ENCODE data around the gene MAP4K2. TPM values are rescaled to one million over a fixed set of nuclear protein-coding genes. Genes with fewer than 3 reads are reported as not detected.
A peak's percentile ranks its signal among the peaks of the same experiment; 100 is the strongest.

Gene MAP4K2
- total RNA-seq, 5 donors from 2014 or later (not counting 1 experiment from before 2014, with no cell fraction given), result 80.9 to 131 (median 102) TPM

DNA sequence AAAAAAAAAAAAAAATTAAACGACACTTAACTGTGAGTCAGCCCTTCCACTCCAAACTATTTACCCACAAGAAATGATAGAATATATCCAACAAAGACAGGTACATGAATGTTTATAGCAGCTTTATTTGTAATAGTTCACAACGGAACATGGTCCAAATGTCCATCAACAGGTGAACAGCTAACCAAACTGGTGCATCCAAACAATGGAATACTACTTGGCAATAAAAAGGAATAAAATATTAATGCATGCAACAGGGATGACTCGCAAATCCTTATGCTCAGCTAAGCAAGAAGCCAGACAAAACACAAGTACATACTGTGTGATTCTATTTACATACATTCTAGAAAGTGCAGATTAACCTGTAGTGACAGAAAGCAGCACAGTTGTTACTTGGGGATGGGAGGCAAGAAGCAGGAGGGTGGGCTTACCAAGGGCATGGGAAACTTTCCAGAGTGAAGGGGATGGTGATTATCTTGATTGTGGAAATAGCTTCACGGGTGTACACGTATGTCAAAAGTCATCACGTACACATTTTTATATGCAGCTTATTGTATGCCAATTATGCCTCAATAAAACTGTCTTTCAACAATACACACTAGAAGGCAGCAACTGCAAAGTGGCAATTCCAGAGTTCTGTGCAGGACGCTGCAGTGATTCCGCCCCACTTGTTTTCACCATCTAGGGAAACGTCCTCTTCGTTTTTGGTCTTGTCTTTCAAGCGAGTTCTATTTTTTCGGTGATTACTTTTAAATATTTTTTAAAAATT lies 18.0 kb downstream of the MAP4K2 start:
- Histone ChIP-seq H3K9me3 (no peaks in the 10 kb centered on the region), H3K27ac (ENCODE audit: low read length) (no peak overlapping the region), H3K4me3 (ENCODE audit: control insufficient read depth in 1 of 2, extremely low read depth in 1 of 2, low read length in 1 of 2) (no peak overlapping the region), H3K36me3 (ENCODE audit: control insufficient read depth in 2 of 2, extremely low read depth in 1 of 2, insufficient read depth in 1 of 2, low read length in 1 of 2) (peaks cover 12 to 21% of the 10 kb centered on the region in 2 donors), H3K27me3 (replicated peaks in 1 of 2; ENCODE audit: control insufficient read depth in 2 of 2, extremely low read depth in 1 of 2, insufficient read depth in 2 of 2, low read length in 1 of 2) (no peaks in the 10 kb centered on the region), H3K4me1 (ENCODE audit: control insufficient read depth in 1 of 2, extremely low read depth in 1 of 2, insufficient read depth in 2 of 2, low read length in 2 of 2) (peaks cover 7 to 12% of the 10 kb centered on the region in 2 experiments)
- Mint-ChIP-seq H3K27me3 (no peaks in the 10 kb centered on the region), H3K9me3 (no peaks in the 10 kb centered on the region), H3K36me3 (peaks cover 4% of the 10 kb centered on the region), H3K27ac (peak overlapping the region in 1 of 2 donors; percentile 22), H3K4me1 (peaks cover 12 to 23% (median 21%) of the 10 kb centered on the region in 3 donors), H3K4me3 (no peak overlapping the region)
- ATAC-seq (replicated peaks in 1 of 4) (no peak), DNase-seq (no peak)
- WGBS (ENCODE audit: insufficient coverage), result no CpG with 5 or more reads among the region's 12 CpGs
- POLR2A ChIA-PET, result no interaction called here
- CTCF ChIA-PET, result interaction anchor here in 1 of 2 donors (0.7 kb wide), 1 partner anchor 25 kb away, joined by 3 read pairs; no protein-coding TSS in a partner anchor

DNA sequence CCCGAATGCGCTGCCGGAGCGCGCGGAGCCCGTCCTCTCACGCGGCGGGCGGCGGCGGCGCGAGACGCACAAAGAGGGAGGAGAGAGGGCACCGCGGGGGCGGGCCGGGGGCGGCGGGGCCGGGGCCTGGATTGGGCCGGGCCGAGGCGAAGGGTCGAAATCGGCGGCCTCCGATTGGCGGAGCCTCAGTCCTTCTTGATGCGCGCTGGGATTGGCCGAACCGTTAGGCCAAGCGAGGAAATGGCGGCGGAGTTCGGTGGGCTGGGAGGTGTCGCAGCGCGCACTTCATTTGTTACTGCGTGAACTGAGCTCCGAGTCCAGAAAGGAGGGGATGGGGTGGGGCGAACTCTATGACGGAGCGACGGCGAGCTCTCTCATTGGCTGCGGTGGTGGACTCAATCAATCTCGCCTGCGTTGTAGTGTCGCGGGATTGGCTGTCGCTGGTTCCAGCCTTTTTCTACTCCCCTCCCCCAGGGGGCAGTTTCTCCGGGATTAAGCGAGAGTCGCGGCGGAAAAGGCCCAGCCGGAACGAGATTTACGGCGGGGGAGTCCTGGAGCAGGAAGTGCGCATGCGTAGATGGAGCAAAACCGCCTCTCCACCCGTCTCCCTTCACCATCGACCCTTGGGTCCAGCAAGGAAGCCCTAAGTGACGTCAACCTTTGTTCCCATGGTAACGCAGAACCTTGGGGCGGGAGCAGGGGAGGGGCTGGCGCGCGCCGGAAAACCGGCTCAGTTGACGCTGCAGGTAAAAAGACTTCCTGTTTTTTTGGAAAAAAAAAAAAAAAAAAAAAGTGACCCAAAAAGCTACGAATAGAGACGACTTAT lies 24.3 kb downstream of the MAP4K2 start, which contains the start of gene SF1:
SF1 (minus strand) TSS at position 70 of the 826 bp plus-strand sequence. CDS start 150 bp downstream, outside the sequence.
- Mint-ChIP-seq H3K27ac (peak within 1 kb of the TSS; percentile 98 to 100), H3K27me3 (no peaks in the 10 kb centered on the region), H3K4me1 (peaks cover 62 to 63% (median 62%) of the 10 kb centered on the region in 3 donors), H3K4me3 (peak within 1 kb of the TSS; percentile 85 to 93 (median 91)), H3K36me3 (peaks cover 36% of the 10 kb centered on the region), H3K9me3 (no peaks in the 10 kb centered on the region)
- DNase-seq (peak; percentile 95 to 100 (median 100)), ATAC-seq (replicated peaks in 1 of 4) (peak; percentile 81 to 84 (median 82))
- ChIA-PET CTCF (interaction anchor here (0.6 to 1.8 kb wide), 15 partner anchors 11 to 1142 kb away, joined by 3 to 14 read pairs (median 4); partner anchors contain the start of genes MAP4K2 (in 1 of the 2), RASGRP2 (in 1 of the 2) and RELA (in 1 of the 2)), POLR2A (interaction anchor here (0.6 to 1.5 kb wide), 27 partner anchors 10 to 940 kb away, joined by 3 to 20 read pairs (median 4); partner anchors contain the start of genes EHD1 (in 1 of the 2), FAU (in 1 of the 2), MALAT1 (in 1 of the 2) and MRPL49 (in 1 of the 2))
- peaks cover 15 to 39% of the 10 kb centered on the region in 2 donors for H3K36me3 ChIP-seq (ENCODE audit: control insufficient read depth in 2 of 2, extremely low read depth in 1 of 2, insufficient read depth in 1 of 2, low read length in 1 of 2)
- peaks cover 40 to 45% of the 10 kb centered on the region in 2 experiments for H3K4me1 ChIP-seq (ENCODE audit: control insufficient read depth in 1 of 2, extremely low read depth in 1 of 2, insufficient read depth in 2 of 2, low read length in 2 of 2)
- peak within 1 kb of the TSS; percentile 99 for H3K27ac ChIP-seq (ENCODE audit: low read length)
- H3K9me3 ChIP-seq, result no peaks in the 10 kb centered on the region
- no peaks in the 10 kb centered on the region for H3K27me3 ChIP-seq (replicated peaks in 1 of 2; ENCODE audit: control insufficient read depth in 2 of 2, extremely low read depth in 1 of 2, insufficient read depth in 2 of 2, low read length in 1 of 2)
- WGBS (ENCODE audit: insufficient coverage), result under 1% methylated on average over 73 of the region's 80 CpGs
- H3K4me3 ChIP-seq (ENCODE audit: control insufficient read depth in 1 of 2, extremely low read depth in 1 of 2, low read length in 1 of 2), result peak within 1 kb of the TSS; percentile 66 to 93

DNA sequence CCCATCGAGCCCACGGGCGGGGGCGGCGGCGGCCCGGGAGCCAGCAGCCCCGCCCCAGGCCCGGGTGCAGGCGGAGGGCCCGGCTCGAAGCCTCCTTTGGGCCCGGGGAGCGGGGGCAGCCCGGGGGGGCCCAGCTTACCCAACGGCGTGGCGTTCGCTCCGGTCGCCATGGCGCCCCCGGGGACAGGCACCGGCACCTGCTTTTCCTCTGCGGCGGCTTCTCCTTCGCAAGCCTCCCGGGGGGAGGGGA lies 24.9 kb downstream of the MAP4K2 start:
- Mint-ChIP-seq H3K36me3 (peaks cover 41% of the 10 kb centered on the region), H3K4me1 (peaks cover 67 to 69% (median 68%) of the 10 kb centered on the region in 3 donors), H3K9me3 (no peaks in the 10 kb centered on the region), H3K27me3 (no peaks in the 10 kb centered on the region), H3K4me3 (peak overlapping the region; percentile 83 to 85 (median 85)), H3K27ac (peak overlapping the region; percentile 98 to 100)
- no peaks in the 10 kb centered on the region for H3K9me3 ChIP-seq
- ChIA-PET POLR2A (interaction anchor here (0.6 to 1.5 kb wide), 13 partner anchors 10 to 720 kb away, joined by 3 to 20 read pairs (median 3); partner anchors contain the start of genes FAU (in 1 of the 2), MALAT1 (in 1 of the 2), MRPL49 (in 1 of the 2) and PPP2R5B (in 1 of the 2)), CTCF (interaction anchor here (0.6 to 1.8 kb wide), 12 partner anchors 10 to 967 kb away, joined by 3 to 14 read pairs (median 4); partner anchors contain the start of genes MAP4K2 (in 1 of the 2) and RASGRP2 (in 1 of the 2))
- H3K4me3 ChIP-seq (ENCODE audit: control insufficient read depth in 1 of 2, extremely low read depth in 1 of 2, low read length in 1 of 2), result peak overlapping the region; percentile 54 to 61
- H3K4me1 ChIP-seq (ENCODE audit: control insufficient read depth in 1 of 2, extremely low read depth in 1 of 2, insufficient read depth in 2 of 2, low read length in 2 of 2), result peaks cover 45 to 50% of the 10 kb centered on the region in 2 experiments
- peak overlapping the region; percentile 99 for H3K27ac ChIP-seq (ENCODE audit: low read length)
- no peaks in the 10 kb centered on the region for H3K27me3 ChIP-seq (replicated peaks in 1 of 2; ENCODE audit: control insufficient read depth in 2 of 2, extremely low read depth in 1 of 2, insufficient read depth in 2 of 2, low read length in 1 of 2)
- ATAC-seq (replicated peaks in 1 of 4) (peak in 2 of 4 experiments; percentile 6), DNase-seq (no peak)
- H3K36me3 ChIP-seq (ENCODE audit: control insufficient read depth in 2 of 2, extremely low read depth in 1 of 2, insufficient read depth in 1 of 2, low read length in 1 of 2), result peaks cover 15 to 44% of the 10 kb centered on the region in 2 donors
- WGBS (ENCODE audit: insufficient coverage), result under 1% methylated on average over 26 of the region's 28 CpGs

DNA sequence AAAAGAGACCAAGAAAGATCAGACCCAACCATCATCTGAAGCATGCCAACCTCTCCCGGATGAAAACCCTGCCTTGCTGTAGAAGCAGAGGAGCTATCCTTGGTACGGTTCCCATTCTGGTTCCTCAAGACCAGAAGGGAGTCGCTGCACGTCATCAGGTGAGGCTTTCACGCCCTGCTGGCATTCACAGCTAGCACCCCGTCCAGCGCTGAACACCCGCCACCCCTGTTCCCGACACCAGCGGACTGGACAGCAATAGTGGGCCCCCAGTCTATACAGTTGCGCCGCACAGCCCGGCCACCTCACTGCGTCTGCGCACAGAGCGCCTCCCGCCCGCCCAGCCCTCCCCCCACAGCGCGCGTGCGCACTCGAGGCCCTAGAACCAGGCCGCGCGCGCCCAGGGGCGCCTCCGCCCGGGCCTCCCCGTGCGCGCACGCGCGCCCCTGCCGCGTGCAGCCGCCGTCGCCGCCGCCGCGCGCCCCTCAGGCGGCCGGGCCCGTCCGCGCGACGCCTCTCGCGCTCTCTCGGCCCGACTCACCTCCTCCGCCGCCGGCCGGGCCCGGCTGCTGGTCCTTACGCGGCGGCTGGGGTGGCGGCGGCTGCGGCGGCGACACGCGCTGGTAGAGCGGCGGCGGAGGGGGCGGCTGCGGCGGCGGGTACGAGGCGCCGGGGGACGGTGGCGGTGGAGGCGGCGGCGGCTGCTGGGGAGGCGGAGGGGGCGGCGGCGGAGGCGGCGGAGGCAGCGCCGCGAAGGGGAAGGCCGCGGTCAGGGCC lies 25.4 kb downstream of the MAP4K2 start:
- Histone ChIP-seq H3K4me3 (ENCODE audit: control insufficient read depth in 1 of 2, extremely low read depth in 1 of 2, low read length in 1 of 2) (peak overlapping the region; percentile 66 to 93), H3K9me3 (no peaks in the 10 kb centered on the region), H3K27me3 (replicated peaks in 1 of 2; ENCODE audit: control insufficient read depth in 2 of 2, extremely low read depth in 1 of 2, insufficient read depth in 2 of 2, low read length in 1 of 2) (no peaks in the 10 kb centered on the region), H3K27ac (ENCODE audit: low read length) (peak overlapping the region; percentile 69), H3K36me3 (ENCODE audit: control insufficient read depth in 2 of 2, extremely low read depth in 1 of 2, insufficient read depth in 1 of 2, low read length in 1 of 2) (peaks cover 15 to 49% of the 10 kb centered on the region in 2 donors), H3K4me1 (ENCODE audit: control insufficient read depth in 1 of 2, extremely low read depth in 1 of 2, insufficient read depth in 2 of 2, low read length in 2 of 2) (peaks cover 50 to 56% of the 10 kb centered on the region in 2 experiments)
- Mint-ChIP-seq H3K27ac (peak overlapping the region; percentile 92 to 93), H3K27me3 (no peaks in the 10 kb centered on the region), H3K4me1 (peaks cover 72 to 74% (median 73%) of the 10 kb centered on the region in 3 donors), H3K9me3 (no peaks in the 10 kb centered on the region), H3K4me3 (peak overlapping the region; percentile 85 to 93 (median 91)), H3K36me3 (peaks cover 46% of the 10 kb centered on the region)
- ChIA-PET CTCF (interaction anchor here (0.6 to 1.8 kb wide), 2 partner anchors 31 to 33 kb away, joined by 3 to 14 read pairs; partner anchors contain the start of gene RASGRP2 (in 1 of the 2)), POLR2A (interaction anchor here (0.6 to 2.1 kb wide), 9 partner anchors 10 to 534 kb away, joined by 3 to 11 read pairs (median 4); partner anchors contain the start of gene PYGM (in 1 of the 2))
- ATAC-seq (replicated peaks in 1 of 4) (peak; percentile 1 to 19 (median 9)), DNase-seq (peak; percentile 65 to 92 (median 77))
- WGBS (ENCODE audit: insufficient coverage), result under 1% methylated on average over 93 of the region's 98 CpGs

DNA sequence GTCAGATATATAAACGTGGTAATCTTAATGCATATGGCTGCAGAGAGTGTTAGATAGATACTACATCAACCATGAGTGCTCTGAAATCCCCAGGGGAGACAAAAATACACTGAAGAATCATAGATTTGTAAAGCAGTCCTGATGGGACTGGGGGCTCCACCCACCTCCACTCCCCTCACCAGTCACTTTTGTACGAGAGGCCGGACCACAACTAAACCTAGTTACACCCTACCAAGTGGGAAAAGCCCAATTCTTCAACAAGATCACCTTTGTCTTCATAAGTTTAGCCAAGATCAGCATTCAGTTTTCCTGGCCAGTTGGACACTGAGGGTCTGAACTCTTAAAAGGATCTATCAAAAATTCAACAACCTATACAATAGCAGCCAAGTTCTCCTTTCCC lies 26.1 kb downstream of the MAP4K2 start:
- H3K36me3 Mint-ChIP-seq, result peaks cover 54% of the 10 kb centered on the region
- Histone ChIP-seq H3K9me3 (no peaks in the 10 kb centered on the region), H3K36me3 (ENCODE audit: control insufficient read depth in 2 of 2, extremely low read depth in 1 of 2, insufficient read depth in 1 of 2, low read length in 1 of 2) (peaks cover 15 to 57% of the 10 kb centered on the region in 2 donors), H3K4me3 (ENCODE audit: control insufficient read depth in 1 of 2, extremely low read depth in 1 of 2, low read length in 1 of 2) (peak overlapping the region; percentile 66 to 93), H3K4me1 (ENCODE audit: control insufficient read depth in 1 of 2, extremely low read depth in 1 of 2, insufficient read depth in 2 of 2, low read length in 2 of 2) (peaks cover 58 to 59% of the 10 kb centered on the region in 2 experiments), H3K27me3 (replicated peaks in 1 of 2; ENCODE audit: control insufficient read depth in 2 of 2, extremely low read depth in 1 of 2, insufficient read depth in 2 of 2, low read length in 1 of 2) (no peaks in the 10 kb centered on the region), H3K27ac (ENCODE audit: low read length) (peak overlapping the region; percentile 69)
- H3K9me3 Mint-ChIP-seq, result no peaks in the 10 kb centered on the region
- WGBS (ENCODE audit: insufficient coverage), result 0% methylated on average over 2 of the region's 3 CpGs
- CTCF ChIA-PET, result interaction anchor here (0.6 to 1.4 kb wide), 4 partner anchors 11 to 1094 kb away, joined by 3 to 6 read pairs (median 4); no protein-coding TSS in a partner anchor
- POLR2A ChIA-PET, result interaction anchor here (0.6 to 2.1 kb wide), 7 partner anchors 9 to 29 kb away, joined by 3 to 11 read pairs (median 4); partner anchors contain the start of gene PYGM (in 1 of the 2)
- peak overlapping the region; percentile 92 to 93 for H3K27ac Mint-ChIP-seq
- no peaks in the 10 kb centered on the region for H3K27me3 Mint-ChIP-seq
- H3K4me3 Mint-ChIP-seq, result peak overlapping the region; percentile 85 to 93 (median 91)
- no peak for DNase-seq
- peaks cover 77 to 81% (median 77%) of the 10 kb centered on the region in 3 donors for H3K4me1 Mint-ChIP-seq
- ATAC-seq (replicated peaks in 1 of 4), result no peak

All from T-cell (primary cell).